HG03097 (cell line): ENCODE data around the gene LMO2.
"Not testable (repeated sequence)": the region's sequence is repeated elsewhere in the genome, so short reads cannot be mapped to it uniquely, and the experiment has no call there.

Experiments
- ATAC-seq: cut with Tn5 transposase; IDR thresholded peaks from one replicate; pipeline ENCODE4 v1.9.1; 2021; ENCODE audit not compliant: unreplicated experiment, low FRiP score

Gene LMO2

GRCh38 chr11:33891714-33892327 lies at the start of gene LMO2:
LMO2 (minus strand) TSS chr11:33892076; CDS start chr11:33869716, 22,360 bp downstream.
- no peak for ATAC-seq

- no peak for ATAC-seq
These were observed 48.6 kb upstream of the LMO2 start for GRCh38 chr11:33940538-33940815.

- no peak for ATAC-seq
These were observed 45.1 kb upstream of the LMO2 start for GRCh38 chr11:33936725-33937604.

GRCh38 chr11:33935461-33936456 lies 43.9 kb upstream of the LMO2 start:
- no peak for ATAC-seq

- ATAC-seq = no peak
These were observed 43.1 kb upstream of the LMO2 start for GRCh38 chr11:33935005-33935404.

GRCh38 chr11:33934450-33934849 lies 42.6 kb upstream of the LMO2 start:
- no peak for ATAC-seq

- ATAC-seq = no peak
These were observed 41.7 kb upstream of the LMO2 start for GRCh38 chr11:33933602-33934001.

GRCh38 chr11:33932721-33933120 lies 40.8 kb upstream of the LMO2 start:
- ATAC-seq = no peak

- not testable (repeated sequence) for ATAC-seq
These were observed 40.0 kb upstream of the LMO2 start for GRCh38 chr11:33931739-33932366.

GRCh38 chr11:33931067-33931466 lies 39.2 kb upstream of the LMO2 start:
- no peak for ATAC-seq

GRCh38 chr11:33930317-33931021 lies 38.6 kb upstream of the LMO2 start:
- ATAC-seq = no peak

- ATAC-seq = no peak
These were observed 36.7 kb upstream of the LMO2 start for GRCh38 chr11:33928564-33928963.

GRCh38 chr11:33926671-33927552 lies 35.0 kb upstream of the LMO2 start:
- no peak for ATAC-seq

GRCh38 chr11:33924341-33924740 lies 32.5 kb upstream of the LMO2 start:
- no peak for ATAC-seq

GRCh38 chr11:33923626-33924025 lies 31.8 kb upstream of the LMO2 start:
- ATAC-seq = no peak

GRCh38 chr11:33920838-33921613 lies 29.1 kb upstream of the LMO2 start:
- ATAC-seq = peak; percentile 77

GRCh38 chr11:33919645-33920044 lies 27.8 kb upstream of the LMO2 start:
- no peak for ATAC-seq

- ATAC-seq = not testable (repeated sequence)
These were observed 25.5 kb upstream of the LMO2 start for GRCh38 chr11:33917402-33917801.
